H9 (cell line): ENCODE measurements around the gene LEPR. TPM values are rescaled to one million over a fixed set of nuclear protein-coding genes. Genes with fewer than 3 reads are reported as not detected.

Source experiments
- DNase-seq: peaks from one replicate; pipeline ENCODE4 v3.0.0-alpha.2; 2017
- H2AFZ ChIP-seq: one replicate; pipeline ENCODE4 v1.6.1; 2013; ENCODE audit warnings: mild to moderate bottlenecking, low read length, control low read depth, moderate library complexity
- H2AK5ac ChIP-seq: 2 replicates; pipeline ENCODE4 v1.6.1; 2013; ENCODE audit warnings: low read length, control low read depth, mixed read lengths; ENCODE audit not compliant: insufficient read length
- H2BK120ac ChIP-seq: one replicate; pipeline ENCODE4 v1.6.1; 2013; ENCODE audit warnings: low read depth, mild to moderate bottlenecking, low read length, control low read depth, inconsistent platforms; ENCODE audit not compliant: poor library complexity, severe bottlenecking
- H2BK12ac ChIP-seq: 2 replicates; pipeline ENCODE4 v1.6.1; 2013; ENCODE audit warnings: low read length, control low read depth, mixed read lengths, low read depth; ENCODE audit not compliant: insufficient read length
- H2BK15ac ChIP-seq: 2 replicates; pipeline ENCODE4 v1.6.1; 2013; ENCODE audit warnings: low read depth, low read length, control low read depth
- H2BK20ac ChIP-seq: one replicate; pipeline ENCODE4 v1.6.1; 2013; ENCODE audit warnings: low read depth, mild to moderate bottlenecking, low read length, control low read depth, inconsistent platforms; ENCODE audit not compliant: poor library complexity, severe bottlenecking
- H2BK5ac ChIP-seq: 2 replicates; pipeline ENCODE4 v1.6.1; 2013; ENCODE audit warnings: low read length, control low read depth, mixed read lengths; ENCODE audit not compliant: insufficient read length
- H3K14ac ChIP-seq: 2 replicates; pipeline ENCODE4 v1.6.1; 2013; ENCODE audit warnings: low read length, control low read depth; ENCODE audit not compliant: insufficient read depth
- H3K18ac ChIP-seq: 2 replicates; pipeline ENCODE4 v1.6.1; 2013; ENCODE audit warnings: low read depth, mild to moderate bottlenecking, mixed read lengths, low read length, control low read depth; ENCODE audit not compliant: insufficient read length
- H3K23ac ChIP-seq: 2 replicates; pipeline ENCODE4 v1.6.1; 2013; ENCODE audit warnings: low read length, control low read depth, mixed read lengths, low read depth; ENCODE audit not compliant: insufficient read length
- H3K23me2 ChIP-seq: 2 replicates; pipeline ENCODE4 v1.6.1; 2013; ENCODE audit warnings: low read depth, mild to moderate bottlenecking, mixed read lengths, low read length, control low read depth; ENCODE audit not compliant: insufficient read length, poor library complexity, severe bottlenecking
- H3K27ac ChIP-seq: 2 replicates; pipeline ENCODE4 v1.5.1; 2013; ENCODE audit warnings: low read length, control low read depth, mixed read lengths, low read depth; ENCODE audit not compliant: insufficient read length
- H3K27me3 ChIP-seq: 2 replicates; pipeline ENCODE4 v1.6.1; 2013; ENCODE audit warnings: low read length, control low read depth, inconsistent platforms; ENCODE audit not compliant: insufficient read depth
- H3K4ac ChIP-seq: 2 replicates; pipeline ENCODE4 v1.6.1; 2013; ENCODE audit warnings: low read depth, mild to moderate bottlenecking, control low read depth, inconsistent platforms, low read length, moderate library complexity
- H3K4me1 ChIP-seq: 2 replicates; pipeline ENCODE4 v1.6.1; 2013; ENCODE audit warnings: low read length, control low read depth, inconsistent platforms; ENCODE audit not compliant: insufficient read depth
- H3K4me2 ChIP-seq: 2 replicates; pipeline ENCODE4 v1.6.1; 2013; ENCODE audit warnings: low read length, control low read depth, mixed read lengths; ENCODE audit not compliant: insufficient read length, insufficient read depth
- H3K56ac ChIP-seq: 2 replicates; pipeline ENCODE4 v1.6.1; 2013; ENCODE audit warnings: low read depth, mild to moderate bottlenecking, mixed read lengths, low read length, control low read depth; ENCODE audit not compliant: insufficient read length
- H3K79me1 ChIP-seq: 2 replicates; pipeline ENCODE4 v1.6.1; 2013; ENCODE audit warnings: low read depth, mild to moderate bottlenecking, moderate library complexity, low read length, control low read depth, inconsistent platforms; ENCODE audit not compliant: insufficient read depth, poor library complexity, severe bottlenecking
- H3K79me2 ChIP-seq: 2 replicates; pipeline ENCODE4 v1.6.1; 2013; ENCODE audit warnings: low read length, control low read depth, inconsistent platforms; ENCODE audit not compliant: insufficient read depth
- H3K9ac ChIP-seq: 2 replicates; pipeline ENCODE4 v1.6.1; 2013; ENCODE audit warnings: low read length, control low read depth, mixed read lengths; ENCODE audit not compliant: insufficient read length; ENCODE audit errors: extremely low read depth
- H3K9me3 ChIP-seq: one replicate; pipeline ENCODE4 v1.6.1; 2013; ENCODE audit warnings: low read depth, low read length, inconsistent platforms; ENCODE audit not compliant: control insufficient read depth
- H3T11ph ChIP-seq: one replicate; pipeline ENCODE4 v1.6.1; 2013; ENCODE audit warnings: mild to moderate bottlenecking, low read length, control low read depth, inconsistent platforms
- H4K20me1 ChIP-seq: one replicate; pipeline ENCODE4 v1.6.1; 2013; ENCODE audit not compliant: control insufficient read depth, insufficient read length, insufficient read depth
- H4K5ac ChIP-seq: 2 replicates; pipeline ENCODE4 v1.6.1; 2013; ENCODE audit warnings: low read depth, mild to moderate bottlenecking, mixed read lengths, low read length, control low read depth; ENCODE audit not compliant: insufficient read length
- H4K8ac ChIP-seq: replicated peaks from 2 replicates; pipeline ENCODE4 v1.6.1; 2013; ENCODE audit warnings: low read length, control low read depth, mixed read lengths, low read depth; ENCODE audit not compliant: insufficient read length
- H4K91ac ChIP-seq: 2 replicates; pipeline ENCODE4 v1.6.1; 2013; ENCODE audit warnings: low read depth, mild to moderate bottlenecking, moderate library complexity, mixed read lengths, low read length, control low read depth; ENCODE audit not compliant: insufficient read length
- H3K27ac Mint-ChIP-seq, 3 experiments: 2 replicates in 2 of 3; 3 replicates in 1 of 3; pipeline ENCODE4 v1.8.0; 2020 to 2021; ENCODE audit warnings: mixed read lengths in 3 of 3, mild to moderate bottlenecking in 1 of 3, moderate library complexity in 1 of 3
- H3K27me3 Mint-ChIP-seq: 2 replicates; pipeline ENCODE4 v1.8.0; 2021; ENCODE audit warnings: low read depth, mild to moderate bottlenecking, moderate library complexity, mixed read lengths
- H3K36me3 Mint-ChIP-seq, 3 experiments: 2 replicates in 2 of 3; 3 replicates in 1 of 3; pipeline ENCODE4 v1.8.0; 2020 to 2021; ENCODE audit warnings: low read depth in 3 of 3, mixed read lengths in 3 of 3; ENCODE audit not compliant: insufficient read depth in 1 of 3
- H3K4me1 Mint-ChIP-seq, 2 experiments: 2 replicates each; pipeline ENCODE4 v1.8.0; 2020; ENCODE audit warnings: mixed read lengths in 2 of 2
- H3K4me3 Mint-ChIP-seq, 2 experiments: 2 replicates in 1 of 2; 3 replicates in 1 of 2; pipeline ENCODE4 v1.8.0; 2020 to 2021; ENCODE audit warnings: mild to moderate bottlenecking in 2 of 2, mixed read lengths in 2 of 2, moderate library complexity in 1 of 2
- H3K9me3 Mint-ChIP-seq, 2 experiments: 2 replicates in 1 of 2; 3 replicates in 1 of 2; pipeline ENCODE4 v1.8.0; 2020; ENCODE audit warnings: mild to moderate bottlenecking in 2 of 2, mixed read lengths in 2 of 2, moderate library complexity in 1 of 2
- WGBS: extraction: QIAGEN DNeasy Blood & Tissue Kit; methylation state at CpG from one replicate; pipeline ENCODE4 v1.1.7; 2013; ENCODE audit warnings: missing lambda C conversion rate, low lambda C conversion rate, mixed read lengths; ENCODE audit not compliant: insufficient read length; ENCODE audit errors: extremely low coverage; 5-methylcytosine and 5-hydroxymethylcytosine counted together
- total RNA-seq: library from RNA; stranded (reverse); gene quantifications from 2 replicates; pipeline ENCODE4 v1.2.1, GENCODE V29; 2021
- TF ChIP-seq, protein P1 (sequence below): fragments of 200-600 bp; sonication (generic); conservative IDR thresholded peaks from 3 replicates; pipeline ENCODE4 v1.8.0; 2021; ENCODE audit warnings: antibody characterized with exemption, mild to moderate bottlenecking

The LEPR gene
- total RNA-seq, 1 experiment from 2014 or later, result 3.3 TPM

DNA sequence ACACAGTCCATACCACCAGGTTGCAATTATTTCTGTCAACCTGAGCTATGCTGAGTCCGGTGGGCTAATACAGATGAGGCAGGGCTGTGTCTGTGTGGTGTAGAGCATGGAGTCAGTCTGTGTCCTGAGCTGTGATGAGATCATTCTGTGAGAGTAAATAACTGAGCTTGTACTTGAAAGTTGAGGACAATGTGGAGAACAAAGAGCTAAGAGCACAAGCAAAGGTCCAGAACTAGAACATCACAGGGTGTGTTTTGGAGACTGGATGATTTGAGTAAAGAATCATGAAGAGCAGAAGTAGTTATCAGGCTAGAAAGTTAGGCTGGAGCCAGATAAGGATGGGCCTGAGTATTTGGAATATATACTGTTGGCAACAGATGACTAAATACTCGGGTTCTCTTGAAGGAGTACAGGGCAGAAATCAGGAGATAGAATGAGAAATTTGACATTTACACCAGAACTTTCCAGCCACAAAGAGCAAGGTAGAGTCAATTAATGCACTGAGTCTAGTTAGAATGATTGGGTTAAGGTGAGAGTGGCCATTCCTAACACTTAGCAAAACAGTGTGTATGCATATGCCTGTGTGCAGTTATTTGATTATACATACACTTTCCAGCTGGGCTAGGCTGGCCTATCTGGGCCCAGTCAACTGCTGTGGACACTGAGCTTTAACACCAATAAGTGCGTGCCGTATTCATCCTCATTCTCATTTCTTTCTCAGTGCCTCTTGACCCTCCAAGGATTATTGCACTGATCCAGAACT, 48.8 kb downstream of the LEPR start:
- H3K18ac ChIP-seq, result no peak overlapping the region
- H2AK5ac ChIP-seq, result no peak overlapping the region
- H3K23me2 ChIP-seq, result no peaks in the 10 kb centered on the region
- H2BK5ac ChIP-seq, result no peak overlapping the region
- H3K4me1 ChIP-seq, result no peaks in the 10 kb centered on the region
- TF ChIP-seq, protein P1, sequence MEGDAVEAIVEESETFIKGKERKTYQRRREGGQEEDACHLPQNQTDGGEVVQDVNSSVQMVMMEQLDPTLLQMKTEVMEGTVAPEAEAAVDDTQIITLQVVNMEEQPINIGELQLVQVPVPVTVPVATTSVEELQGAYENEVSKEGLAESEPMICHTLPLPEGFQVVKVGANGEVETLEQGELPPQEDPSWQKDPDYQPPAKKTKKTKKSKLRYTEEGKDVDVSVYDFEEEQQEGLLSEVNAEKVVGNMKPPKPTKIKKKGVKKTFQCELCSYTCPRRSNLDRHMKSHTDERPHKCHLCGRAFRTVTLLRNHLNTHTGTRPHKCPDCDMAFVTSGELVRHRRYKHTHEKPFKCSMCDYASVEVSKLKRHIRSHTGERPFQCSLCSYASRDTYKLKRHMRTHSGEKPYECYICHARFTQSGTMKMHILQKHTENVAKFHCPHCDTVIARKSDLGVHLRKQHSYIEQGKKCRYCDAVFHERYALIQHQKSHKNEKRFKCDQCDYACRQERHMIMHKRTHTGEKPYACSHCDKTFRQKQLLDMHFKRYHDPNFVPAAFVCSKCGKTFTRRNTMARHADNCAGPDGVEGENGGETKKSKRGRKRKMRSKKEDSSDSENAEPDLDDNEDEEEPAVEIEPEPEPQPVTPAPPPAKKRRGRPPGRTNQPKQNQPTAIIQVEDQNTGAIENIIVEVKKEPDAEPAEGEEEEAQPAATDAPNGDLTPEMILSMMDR, result no peak
- no peak overlapping the region for H4K8ac ChIP-seq
- Mint-ChIP-seq H3K27ac (no peak overlapping the region), H3K9me3 (peaks cover 0 to 5% of the 10 kb centered on the region in 2 experiments; a peak in 3 of 5 replicates), H3K4me3 (no peak overlapping the region), H3K36me3 (no peaks in the 10 kb centered on the region), H3K4me1 (peaks cover 5 to 13% of the 10 kb centered on the region in 2 experiments), H3K27me3 (peaks cover 3% of the 10 kb centered on the region)
- no peak overlapping the region for H4K91ac ChIP-seq
- no peaks in the 10 kb centered on the region for H3K27me3 ChIP-seq
- H3T11ph ChIP-seq, result no peak overlapping the region
- H3K4me2 ChIP-seq, result no peak overlapping the region
- DNase-seq, result no peak
- no peak overlapping the region for H3K4ac ChIP-seq
- no peak overlapping the region for H3K23ac ChIP-seq
- H2AFZ ChIP-seq, result no peak overlapping the region
- WGBS, result no CpG with 5 or more reads among the region's 4 CpGs
- H2BK12ac ChIP-seq, result no peak overlapping the region
- H2BK120ac ChIP-seq, result no peak overlapping the region
- H3K79me2 ChIP-seq, result no peaks in the 10 kb centered on the region
- H3K9me3 ChIP-seq, result no peaks in the 10 kb centered on the region
- no peak overlapping the region for H3K9ac ChIP-seq
- no peak overlapping the region for H2BK20ac ChIP-seq
- H3K27ac ChIP-seq, result no peak overlapping the region
- no peak overlapping the region for H3K14ac ChIP-seq
- H4K20me1 ChIP-seq, result no peaks in the 10 kb centered on the region
- H2BK15ac ChIP-seq, result no peak overlapping the region
- H4K5ac ChIP-seq, result no peak overlapping the region
- H3K56ac ChIP-seq, result no peak overlapping the region
- no peaks in the 10 kb centered on the region for H3K79me1 ChIP-seq
